ENCODE data around the gene CREB3L1.
A peak's percentile ranks its signal among the peaks of the same experiment; 100 is the strongest.

Gene CREB3L1

DNA sequence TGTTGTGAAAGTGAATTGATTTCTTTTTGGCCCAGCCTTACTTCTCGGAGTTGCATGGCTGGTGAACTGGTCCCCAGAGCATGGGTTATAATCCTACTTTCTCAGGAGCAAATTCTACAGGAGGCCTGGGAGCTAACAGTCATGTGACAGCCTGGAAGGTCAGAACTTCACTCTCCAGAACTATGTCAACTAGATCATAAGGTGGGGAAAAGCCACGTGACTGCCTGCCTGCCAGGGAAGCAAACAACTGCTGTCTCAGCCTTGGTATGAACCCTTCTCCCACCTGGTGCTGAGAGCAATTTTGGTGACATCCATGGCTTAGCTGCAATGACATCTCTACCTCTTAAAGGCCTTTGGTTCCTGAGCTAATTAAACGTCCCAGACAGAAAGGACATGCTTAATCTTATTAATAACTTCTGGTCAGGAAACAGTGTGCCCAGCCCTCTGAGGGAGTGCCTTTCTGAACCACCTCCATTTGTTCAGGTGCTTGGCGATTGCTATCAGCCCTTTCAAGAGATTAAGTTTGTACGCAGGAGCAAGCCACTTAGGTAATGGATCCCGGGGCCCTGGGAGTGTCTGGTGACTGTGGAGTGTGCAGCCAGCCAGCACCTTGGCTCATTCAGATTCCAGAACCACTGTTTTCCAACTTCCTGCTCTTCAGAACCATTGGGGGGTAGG is 1.4 kb upstream of the CREB3L1 start:
- no peak for DNase-seq

DNA sequence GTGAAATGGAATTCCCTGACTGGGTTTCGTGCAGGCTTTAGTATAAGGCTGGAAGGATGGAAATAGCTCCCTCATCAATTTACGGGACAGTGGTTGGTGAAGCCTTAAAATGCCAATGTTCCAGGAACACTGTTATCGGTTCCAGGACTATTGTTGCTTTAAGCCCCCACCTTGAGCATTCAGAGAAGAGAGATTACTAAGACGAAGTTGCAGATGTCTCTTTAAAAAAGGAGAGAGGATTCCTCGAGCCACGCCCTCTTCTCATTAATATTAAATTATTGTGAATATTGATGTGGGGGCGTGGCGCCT is 195 bp upstream of the CREB3L1 start:
- DNase-seq, result no peak

- peak; percentile 8 to 29 for DNase-seq
These were observed 1.1 kb downstream of the CREB3L1 start for GRCh38 chr11:46278387-46279125.

DNA sequence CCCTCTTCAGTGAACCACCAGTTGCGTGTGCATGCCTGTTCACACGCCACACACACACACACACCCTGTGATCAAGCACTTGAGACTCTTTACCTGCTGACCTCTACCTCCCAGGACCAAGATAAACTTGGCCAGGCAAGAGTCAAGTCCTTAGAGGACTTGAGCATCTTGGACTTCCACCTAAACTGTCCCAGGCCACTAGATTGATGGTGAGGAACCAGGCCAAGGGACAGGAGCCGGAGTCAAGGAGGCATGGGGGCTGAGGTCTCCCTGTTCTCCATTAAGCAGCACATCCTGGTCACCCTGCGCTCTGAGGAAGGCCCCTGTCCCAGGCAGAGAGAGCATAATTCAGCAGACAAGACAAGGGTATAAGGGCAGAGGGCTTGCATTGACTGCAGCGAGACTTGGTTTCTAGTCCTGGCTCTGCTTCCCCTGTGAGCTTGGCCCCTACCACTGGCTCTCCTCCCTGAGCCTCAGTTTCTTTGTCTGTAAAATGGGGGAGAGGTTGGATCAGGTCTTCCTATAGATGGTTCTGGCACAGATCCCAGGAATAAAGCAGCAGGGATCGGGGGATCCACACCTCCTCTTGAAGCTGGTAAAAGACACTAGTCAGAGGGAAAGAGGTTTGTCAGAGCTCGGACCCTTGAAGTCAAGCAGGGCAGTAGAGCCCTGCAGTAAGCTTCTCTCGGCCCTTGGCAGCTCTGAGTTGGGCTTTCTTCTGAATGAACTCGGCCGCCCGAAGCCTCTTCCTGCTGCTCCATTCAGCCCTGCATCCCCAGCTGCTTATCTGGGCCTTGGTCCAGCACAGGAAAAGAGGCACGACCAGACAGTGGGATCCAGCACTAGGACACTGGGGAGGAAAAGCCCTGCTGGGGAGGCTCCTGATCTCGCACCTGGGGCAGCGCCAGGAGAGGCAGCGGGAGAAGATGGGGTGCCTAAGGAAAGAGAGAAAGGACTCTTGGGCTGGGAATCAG is 2.0 kb downstream of the CREB3L1 start:
- no peak for DNase-seq

GRCh38 chr11:46280706-46281105 is 3.2 kb downstream of the CREB3L1 start:
- no peak for DNase-seq

DNA sequence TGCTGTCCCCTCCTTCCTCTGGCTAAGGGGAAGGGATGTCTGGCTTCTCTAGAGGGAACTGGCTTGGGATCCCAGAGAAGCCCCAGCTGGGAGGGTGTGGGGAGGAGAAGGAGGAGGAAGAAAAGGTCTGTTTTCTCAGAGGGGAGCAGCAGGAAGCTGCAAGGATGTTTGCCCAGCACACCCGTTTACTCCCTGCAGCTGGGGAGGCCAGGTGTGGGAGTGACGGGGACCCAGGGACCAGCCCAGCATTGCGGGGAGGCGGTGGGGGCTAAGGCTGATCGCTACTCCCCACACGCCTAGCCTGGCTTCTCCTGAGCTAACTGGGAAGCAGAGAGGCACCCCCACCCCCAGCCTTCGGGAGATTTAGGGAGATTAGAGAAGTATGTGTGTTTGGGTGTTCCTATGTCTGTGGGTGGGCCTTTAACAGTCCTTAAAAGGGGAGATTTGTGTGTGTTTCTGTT is 3.9 kb downstream of the CREB3L1 start:
- no peak for DNase-seq

- no peak for DNase-seq
These were observed 7.7 kb downstream of the CREB3L1 start for GRCh38 chr11:46285173-46285572.

DNA sequence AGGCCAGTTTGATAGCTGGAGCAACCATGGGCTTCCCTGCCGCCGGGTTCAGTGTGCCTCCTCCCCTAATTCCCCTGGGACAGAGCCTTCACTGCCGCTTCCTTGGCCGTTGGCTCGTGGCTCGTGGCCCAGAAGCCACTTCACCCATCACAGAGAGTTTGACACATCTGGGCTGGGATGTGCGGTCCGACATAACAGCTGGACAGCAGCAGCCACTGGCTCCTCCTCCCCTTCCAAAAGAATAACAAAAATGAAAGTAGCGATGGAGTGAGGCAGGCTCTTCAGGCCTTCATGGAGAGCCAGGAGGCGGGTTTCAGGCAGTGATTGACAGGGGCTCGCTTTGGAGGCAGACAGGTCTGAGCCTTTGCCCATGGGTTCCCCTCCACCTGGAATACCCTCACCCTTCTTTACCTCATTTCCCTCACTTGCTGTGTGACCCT is 8.2 kb downstream of the CREB3L1 start:
- DNase-seq, result no peak

- DNase-seq, result no peak
These were observed 9.3 kb downstream of the CREB3L1 start for GRCh38 chr11:46286789-46287188.

GRCh38 chr11:46288451-46288850 is 11.0 kb downstream of the CREB3L1 start:
- no peak for DNase-seq

DNA sequence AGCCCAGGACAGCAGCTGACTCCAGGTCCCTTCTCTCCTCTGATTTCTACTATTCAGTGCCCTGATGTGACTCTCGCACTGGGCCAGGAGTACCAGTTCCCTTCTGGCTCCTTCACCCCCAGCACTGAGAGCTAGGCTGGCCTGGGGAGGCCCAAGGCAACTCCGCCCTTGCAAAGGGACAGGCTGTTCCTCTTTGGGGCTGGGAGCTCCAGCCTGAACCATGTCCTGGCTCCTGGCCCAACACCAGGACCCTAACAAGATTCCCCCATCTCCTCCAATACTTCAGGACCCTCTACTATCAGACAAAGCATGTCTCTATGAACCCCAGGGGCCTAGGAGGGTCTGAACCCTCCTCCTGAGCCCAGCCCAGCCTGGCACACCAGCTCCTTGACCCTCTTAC is 12.5 kb downstream of the CREB3L1 start:
- no peak for DNase-seq

GRCh38 chr11:46290598-46291309 is 13.3 kb downstream of the CREB3L1 start:
- DNase-seq, result no peak

DNA sequence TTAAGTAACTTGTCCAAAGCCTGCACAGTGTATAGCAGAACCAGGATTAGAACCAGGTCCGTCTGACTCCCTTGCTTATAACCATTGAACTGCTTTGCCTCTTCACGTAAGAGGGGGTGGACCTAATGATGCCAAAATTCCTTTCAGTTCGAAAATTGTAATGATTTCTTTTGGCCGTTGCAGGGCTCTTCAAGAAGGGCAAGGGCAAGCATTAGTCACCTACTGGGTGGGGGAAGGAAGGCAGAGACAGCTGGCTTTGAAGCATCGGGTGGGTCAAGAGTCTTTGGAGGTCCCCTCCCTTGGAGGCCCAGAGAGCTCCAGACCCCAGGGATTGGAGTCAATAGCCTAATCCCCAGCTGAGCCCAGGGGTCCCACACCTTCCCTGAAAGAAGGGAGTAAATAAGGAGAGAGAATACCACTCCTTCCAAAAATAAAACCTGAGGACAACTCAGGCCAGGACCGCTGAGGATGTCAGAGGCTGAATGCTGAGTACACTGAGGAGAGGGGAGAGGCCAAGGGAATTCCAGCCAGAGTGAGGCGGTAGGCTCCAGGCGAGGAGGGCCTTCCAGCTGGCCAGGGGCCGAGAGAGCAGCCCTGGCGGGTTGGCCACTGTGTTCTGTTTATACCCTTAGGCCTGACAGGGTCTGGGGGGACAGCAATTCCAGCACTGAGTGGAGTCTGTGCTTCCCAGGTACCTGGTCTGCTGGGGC is 14.1 kb downstream of the CREB3L1 start:
- DNase-seq, result no peak

DNA sequence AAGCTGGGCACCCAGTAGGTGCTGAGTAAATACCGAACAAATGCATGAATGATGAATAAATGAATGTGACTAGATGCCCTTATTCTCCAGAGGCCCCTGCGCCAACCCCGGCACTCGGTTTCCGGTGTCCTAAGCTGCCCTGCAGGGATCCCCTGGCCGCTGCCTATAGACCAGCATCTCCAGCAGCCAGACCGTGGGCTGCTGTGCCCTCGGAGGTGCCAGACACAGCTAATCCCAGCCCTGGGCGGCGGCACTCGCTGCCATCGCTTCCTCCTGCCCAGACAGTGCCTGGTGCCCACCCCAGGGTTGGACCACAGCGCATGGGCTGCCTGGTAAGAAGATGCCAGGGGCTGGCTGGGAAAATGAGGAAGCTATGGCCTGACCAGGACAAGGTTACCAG is 15.6 kb downstream of the CREB3L1 start:
- DNase-seq, result no peak

GRCh38 chr11:46293641-46294103 is 16.2 kb downstream of the CREB3L1 start:
- DNase-seq, result no peak

DNA sequence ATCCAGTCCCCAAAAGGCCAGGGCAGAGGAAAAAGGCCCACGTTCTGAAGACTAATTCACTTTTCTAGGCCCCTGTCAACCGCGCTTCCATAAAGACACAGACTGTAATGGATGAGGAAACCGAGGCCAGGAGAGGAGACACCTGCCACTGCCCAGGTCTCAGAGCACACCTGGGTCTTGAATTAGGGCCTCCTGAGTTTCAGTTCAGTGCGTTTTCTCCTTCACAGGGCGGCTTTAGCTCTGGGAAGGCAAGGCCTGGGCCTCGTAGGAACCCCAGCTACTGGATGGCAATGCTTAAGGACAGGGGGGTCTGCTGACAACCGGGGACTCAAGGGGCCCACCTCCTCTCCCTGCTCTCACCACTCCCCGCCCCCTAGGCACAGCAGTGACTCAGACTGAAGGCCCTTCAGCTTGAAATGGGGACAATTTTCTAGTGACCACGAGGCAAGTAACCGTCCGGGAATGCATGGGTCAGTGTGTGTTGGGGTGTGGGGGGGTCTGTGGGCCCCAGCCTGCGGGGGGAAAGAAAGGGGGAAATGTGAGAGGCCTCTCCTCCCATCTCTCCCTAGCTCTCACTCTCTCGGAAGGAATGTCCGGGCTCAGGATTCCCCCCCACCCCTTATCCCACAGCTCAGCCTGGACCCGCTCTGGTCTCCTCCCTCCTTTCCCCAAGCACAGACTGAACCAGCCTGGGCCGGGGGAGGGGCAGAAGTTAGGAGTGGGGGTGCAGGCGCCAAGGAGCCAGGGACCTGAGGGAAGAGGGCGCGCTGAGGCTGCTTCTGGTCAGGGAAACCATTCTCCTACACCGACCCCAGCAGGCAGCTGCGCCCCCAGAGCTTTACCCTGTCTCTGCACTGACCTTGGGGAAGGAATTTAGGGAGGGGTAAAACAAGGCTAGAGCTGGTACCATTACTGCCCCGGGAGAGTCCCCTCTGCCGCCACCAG is 17.2 kb downstream of the CREB3L1 start:
- DNase-seq, result no peak

GRCh38 chr11:46295312-46296058 is 18.0 kb downstream of the CREB3L1 start:
- peak; percentile 73 to 74 for DNase-seq

DNA sequence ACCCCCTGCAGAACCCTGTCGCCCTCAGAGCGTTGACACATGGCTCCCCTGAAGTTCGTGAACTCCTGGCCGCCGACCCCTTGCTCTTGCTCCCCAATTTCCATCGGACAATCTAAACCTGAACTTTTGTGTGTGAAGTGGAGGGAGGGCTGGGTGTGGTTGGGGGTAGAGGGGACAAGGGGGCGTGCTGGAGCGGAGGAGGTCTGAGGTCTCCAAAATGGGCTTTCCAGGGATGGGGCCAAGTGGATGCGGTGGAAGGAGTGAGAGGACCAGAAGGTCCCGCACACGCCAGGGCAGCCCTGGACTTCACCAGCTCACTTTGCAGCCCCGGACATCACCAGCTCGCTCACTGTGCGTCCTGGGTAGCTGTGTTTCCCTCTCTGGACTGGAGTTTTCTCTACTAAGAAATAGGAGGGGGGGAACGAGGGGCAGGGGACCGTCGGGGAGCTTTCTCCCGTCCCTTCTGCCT is 18.6 kb downstream of the CREB3L1 start:
- no peak for DNase-seq

DNA sequence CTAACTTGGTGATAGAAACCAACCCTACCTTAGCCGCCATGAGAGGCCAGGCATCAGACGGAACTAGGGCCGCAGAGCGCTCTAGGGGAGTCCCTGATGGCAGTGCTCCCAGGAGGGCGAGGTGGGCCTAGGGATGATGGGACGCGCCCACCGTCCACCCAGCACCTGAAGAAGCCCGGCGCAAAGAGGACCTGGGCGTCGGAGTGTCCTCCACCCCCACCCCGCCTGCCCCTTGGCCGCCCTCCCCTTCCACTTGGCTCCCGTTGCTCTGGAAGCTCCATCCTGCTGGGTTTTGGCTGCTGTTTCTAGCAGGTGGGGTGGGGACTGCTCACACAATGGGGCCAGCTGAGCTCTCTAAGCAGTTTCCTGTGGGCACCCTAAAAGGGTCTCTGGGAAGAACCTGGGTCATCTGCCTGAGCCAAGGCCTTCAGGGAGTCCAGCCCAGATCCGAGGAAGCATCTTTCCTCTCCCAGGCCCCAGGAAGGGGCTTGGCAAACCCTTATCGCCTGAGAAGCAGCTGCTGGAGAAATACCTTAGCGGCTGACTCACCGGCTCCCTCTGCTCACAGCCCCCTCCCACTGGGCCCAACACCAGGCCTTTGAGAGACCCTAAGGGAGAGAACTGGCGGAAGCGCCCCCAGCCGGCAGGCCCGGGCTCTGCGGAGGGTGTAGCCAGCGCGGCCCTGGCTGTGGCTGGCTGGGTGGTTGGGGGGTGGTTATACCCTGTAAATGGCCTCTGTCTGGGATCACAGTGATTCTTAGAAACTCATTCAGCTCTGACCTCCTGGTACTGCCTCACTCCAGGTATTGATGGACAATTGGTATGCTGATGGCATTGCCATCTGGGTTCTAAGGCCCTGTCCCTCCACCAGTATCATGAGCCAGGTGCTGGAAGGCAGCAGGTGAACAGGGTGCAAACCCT is 19.3 kb downstream of the CREB3L1 start:
- no peak for DNase-seq

All from stimulated activated CD4-positive, alpha-beta T cell treated with anti-CD3 and anti-CD28 coated beads, Interleukin-4, amount 100 ng/mL, for 4 hours (primary cell).